Ammon's horn (tissue), 1 donor: ENCODE data around the gene FOXJ3.

Experiments
- DNase-seq: peaks from one replicate; pipeline ENCODE4 v3.0.0-alpha.2; 2016; ENCODE audit warnings: low spot score

Gene FOXJ3

GRCh38 chr1:42167611-42168390 lies 167.2 kb downstream of the FOXJ3 start:
- DNase-seq = no peak

GRCh38 chr1:42165511-42166210 lies 169.4 kb downstream of the FOXJ3 start:
- DNase-seq = no peak

- no peak for DNase-seq
Observed at GRCh38 chr1:42164551-42165420, 170.2 kb downstream of the FOXJ3 start, which contains the start of gene GUCA2A. Gene GUCA2A, minus strand, starts transcription at chr1:42164745. Its CDS starts 33 bp downstream, at chr1:42164712.

GRCh38 chr1:42163536-42164503 lies 171.2 kb downstream of the FOXJ3 start:
- no peak for DNase-seq

- no peak for DNase-seq
Observed at GRCh38 chr1:42163114-42163513, 171.9 kb downstream of the FOXJ3 start.

GRCh38 chr1:42162181-42162580 lies 172.9 kb downstream of the FOXJ3 start:
- no peak for DNase-seq

GRCh38 chr1:42158189-42158588 lies 176.8 kb downstream of the FOXJ3 start:
- no peak for DNase-seq

GRCh38 chr1:42157667-42158066 lies 177.4 kb downstream of the FOXJ3 start:
- DNase-seq = no peak

- no peak for DNase-seq
Observed at GRCh38 chr1:42155362-42155761, 179.7 kb downstream of the FOXJ3 start.

- no peak for DNase-seq
Observed at GRCh38 chr1:42154685-42155084, 180.3 kb downstream of the FOXJ3 start.

- DNase-seq = no peak
Observed at GRCh38 chr1:42153624-42154023, 181.4 kb downstream of the FOXJ3 start.

GRCh38 chr1:42152907-42153600 lies 182.0 kb downstream of the FOXJ3 start, which contains the start of gene GUCA2B:
Gene GUCA2B, plus strand, starts transcription at chr1:42153410. Its CDS starts 41 bp downstream, at chr1:42153451.
- DNase-seq = no peak

GRCh38 chr1:42152119-42152518 lies 182.9 kb downstream of the FOXJ3 start:
- no peak for DNase-seq

- DNase-seq = no peak
Observed at GRCh38 chr1:42150651-42151050, 184.4 kb downstream of the FOXJ3 start.

- DNase-seq = no peak
Observed at GRCh38 chr1:42148166-42148565, 186.9 kb downstream of the FOXJ3 start.

- peak; percentile 63 for DNase-seq
Observed at GRCh38 chr1:42146626-42147320, 188.3 kb downstream of the FOXJ3 start.

- DNase-seq = no peak
Observed at GRCh38 chr1:42145764-42146625, 189.0 kb downstream of the FOXJ3 start.

- no peak for DNase-seq
Observed at GRCh38 chr1:42145389-42145716, 189.7 kb downstream of the FOXJ3 start.
